HFF-Myc (cell line): ENCODE results near the gene RNF126.
A peak's percentile ranks its signal among the peaks of the same experiment; 100 is the strongest.
"Not testable (repeated sequence)": the region's sequence is repeated elsewhere in the genome, so short reads cannot be mapped to it uniquely, and the experiment has no call there.

ENCODE experiments used
- DNase-seq: peaks from one replicate; pipeline ENCODE4 v3.0.0-alpha.2; 2011; ENCODE audit warnings: low read depth; ENCODE audit errors: extremely low read depth
- H3K4me3 ChIP-seq: replicated peaks from 2 replicates; pipeline ENCODE4 v1.5.1; 2011; ENCODE audit warnings: low read depth, mild to moderate bottlenecking, control low read depth, low read length
- TF ChIP-seq, protein P1 (sequence below): IDR thresholded peaks from 2 replicates; pipeline ENCODE4 v1.5.1; 2012; ENCODE audit warnings: mild to moderate bottlenecking, low read depth, low read length, control low read depth; ENCODE audit errors: missing control alignments

Gene RNF126

DNA sequence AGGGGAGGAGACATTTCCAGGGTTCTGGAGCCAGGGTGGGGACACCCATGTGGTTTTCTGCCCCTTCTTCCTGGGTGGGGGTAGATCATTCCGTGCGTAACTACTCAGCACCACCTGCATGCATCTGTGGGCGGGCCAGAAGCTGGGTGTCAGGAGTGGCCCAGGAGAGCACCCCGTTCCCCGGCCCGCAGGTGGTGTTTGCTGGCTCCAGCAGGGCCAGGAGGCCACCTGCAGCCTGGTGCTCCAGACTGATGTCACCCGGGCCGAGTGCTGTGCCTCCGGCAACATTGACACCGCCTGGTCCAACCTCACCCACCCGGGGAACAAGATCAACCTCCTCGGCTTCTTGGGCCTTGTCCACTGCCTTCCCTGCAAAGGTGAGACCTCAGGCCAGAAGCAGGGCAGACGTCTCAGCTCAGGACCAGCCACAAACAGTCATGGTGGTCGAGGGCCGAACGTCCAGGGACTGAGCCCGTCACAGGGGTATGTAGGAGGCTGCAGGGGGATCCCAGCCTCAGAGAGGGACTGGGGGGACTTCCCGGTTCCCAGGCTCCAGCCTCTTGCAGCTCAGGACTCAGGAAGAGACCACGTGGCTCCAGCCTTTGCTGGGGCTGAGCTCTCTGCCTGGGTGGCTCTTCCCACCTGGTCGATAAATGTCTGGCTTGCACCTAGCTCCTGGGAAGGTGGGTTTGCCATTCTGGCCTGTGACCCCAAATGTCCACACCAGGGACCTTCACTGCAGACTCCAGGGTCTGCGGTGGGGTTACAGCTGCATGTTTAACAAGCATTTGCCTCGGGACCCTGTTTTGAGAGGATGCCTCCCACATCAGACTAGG is 14.8 kb upstream of the RNF126 start:
- DNase-seq, result no peak
- TF ChIP-seq, protein P1, sequence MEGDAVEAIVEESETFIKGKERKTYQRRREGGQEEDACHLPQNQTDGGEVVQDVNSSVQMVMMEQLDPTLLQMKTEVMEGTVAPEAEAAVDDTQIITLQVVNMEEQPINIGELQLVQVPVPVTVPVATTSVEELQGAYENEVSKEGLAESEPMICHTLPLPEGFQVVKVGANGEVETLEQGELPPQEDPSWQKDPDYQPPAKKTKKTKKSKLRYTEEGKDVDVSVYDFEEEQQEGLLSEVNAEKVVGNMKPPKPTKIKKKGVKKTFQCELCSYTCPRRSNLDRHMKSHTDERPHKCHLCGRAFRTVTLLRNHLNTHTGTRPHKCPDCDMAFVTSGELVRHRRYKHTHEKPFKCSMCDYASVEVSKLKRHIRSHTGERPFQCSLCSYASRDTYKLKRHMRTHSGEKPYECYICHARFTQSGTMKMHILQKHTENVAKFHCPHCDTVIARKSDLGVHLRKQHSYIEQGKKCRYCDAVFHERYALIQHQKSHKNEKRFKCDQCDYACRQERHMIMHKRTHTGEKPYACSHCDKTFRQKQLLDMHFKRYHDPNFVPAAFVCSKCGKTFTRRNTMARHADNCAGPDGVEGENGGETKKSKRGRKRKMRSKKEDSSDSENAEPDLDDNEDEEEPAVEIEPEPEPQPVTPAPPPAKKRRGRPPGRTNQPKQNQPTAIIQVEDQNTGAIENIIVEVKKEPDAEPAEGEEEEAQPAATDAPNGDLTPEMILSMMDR, result no peak

DNA sequence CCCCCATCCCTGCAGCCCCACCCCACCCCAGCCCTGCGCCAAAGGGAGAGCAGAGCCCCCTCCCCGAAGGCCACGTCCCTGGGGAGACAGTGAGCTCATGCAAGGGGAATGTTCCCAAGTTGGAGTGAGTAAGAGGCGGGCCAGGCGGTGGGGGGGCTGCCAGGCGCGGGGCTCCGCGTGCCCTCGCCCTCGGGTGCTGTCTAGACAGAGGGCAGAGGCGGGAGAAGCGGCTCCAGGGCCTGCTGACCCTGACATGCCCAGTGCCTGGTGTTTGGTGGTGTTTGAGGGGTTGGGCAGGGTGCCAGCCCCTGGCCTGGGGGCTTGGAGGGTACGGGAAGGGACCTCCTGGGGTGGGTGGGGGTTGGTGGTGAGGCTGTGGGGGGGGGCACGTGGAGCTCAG is 14.2 kb upstream of the RNF126 start:
- DNase-seq, result no peak
- peak overlapping the region; percentile 51 for H3K4me3 ChIP-seq
- TF ChIP-seq, protein P1, result no peak

More for the DNA sequence above, 14.8 kb upstream of the RNF126 start:
- peak overlapping the region; percentile 33 for H3K4me3 ChIP-seq

DNA sequence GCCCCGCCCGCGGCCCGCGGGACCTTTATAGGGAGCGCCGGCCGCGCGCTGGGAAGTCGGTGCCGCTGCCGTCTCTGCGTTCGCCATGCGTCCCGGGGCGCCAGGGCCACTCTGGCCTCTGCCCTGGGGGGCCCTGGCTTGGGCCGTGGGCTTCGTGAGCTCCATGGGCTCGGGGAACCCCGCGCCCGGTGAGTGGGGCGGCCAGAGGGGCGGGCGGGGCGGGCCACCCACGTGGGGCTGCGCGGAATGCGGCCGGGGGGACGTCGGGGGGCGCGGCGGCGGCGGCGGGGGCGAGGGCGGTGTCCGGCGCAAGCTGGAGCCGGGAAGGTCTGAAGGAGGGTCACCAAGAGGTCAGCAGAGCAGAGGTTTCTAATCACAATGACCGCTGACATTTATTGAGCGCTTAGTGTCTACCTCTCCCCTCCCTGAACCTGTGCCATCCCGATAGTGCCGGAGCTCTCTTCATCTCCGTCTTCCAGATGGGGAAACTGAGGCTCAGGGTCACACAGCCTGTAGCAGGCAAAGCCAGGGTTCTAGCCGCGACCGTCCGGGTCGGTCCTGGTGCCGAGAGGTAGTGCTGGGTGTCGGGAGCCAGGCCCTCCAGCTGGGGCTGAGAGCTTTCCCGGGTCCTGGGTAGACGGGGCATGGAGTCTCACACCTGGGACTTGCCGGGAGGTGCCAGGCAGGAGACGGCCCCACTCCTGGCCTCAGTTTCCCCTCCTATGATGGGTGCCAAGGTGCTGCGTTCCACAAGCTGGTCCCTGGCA is 13.5 kb upstream of the RNF126 start, which contains the start of gene FSTL3:
Gene FSTL3 (plus strand): TSS at position 54 of the 767 bp plus-strand sequence. CDS start 32 bp downstream, at position 86.
- TF ChIP-seq, protein P1, result no peak
- no peak for DNase-seq
- H3K4me3 ChIP-seq, result peak within 1 kb of the TSS; percentile 51

DNA sequence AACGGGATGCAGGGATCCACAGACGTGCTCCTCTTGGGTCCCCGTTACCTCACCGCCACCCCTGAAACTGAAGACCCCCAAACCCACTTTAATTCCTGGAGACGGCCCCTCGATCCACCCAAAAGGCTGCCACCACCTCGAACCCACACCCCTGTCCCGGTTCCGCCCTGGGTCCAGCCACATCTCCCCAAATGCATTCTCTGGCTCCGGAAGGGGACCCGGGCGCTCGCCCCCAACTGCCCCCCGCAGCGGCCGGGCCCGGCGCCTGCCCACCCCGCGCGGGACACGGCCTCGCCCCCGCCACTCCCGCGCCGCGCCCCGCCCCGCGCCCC is 13.0 kb upstream of the RNF126 start:
- no peak for DNase-seq
- TF ChIP-seq, protein P1, result no peak
- no peak overlapping the region for H3K4me3 ChIP-seq

DNA sequence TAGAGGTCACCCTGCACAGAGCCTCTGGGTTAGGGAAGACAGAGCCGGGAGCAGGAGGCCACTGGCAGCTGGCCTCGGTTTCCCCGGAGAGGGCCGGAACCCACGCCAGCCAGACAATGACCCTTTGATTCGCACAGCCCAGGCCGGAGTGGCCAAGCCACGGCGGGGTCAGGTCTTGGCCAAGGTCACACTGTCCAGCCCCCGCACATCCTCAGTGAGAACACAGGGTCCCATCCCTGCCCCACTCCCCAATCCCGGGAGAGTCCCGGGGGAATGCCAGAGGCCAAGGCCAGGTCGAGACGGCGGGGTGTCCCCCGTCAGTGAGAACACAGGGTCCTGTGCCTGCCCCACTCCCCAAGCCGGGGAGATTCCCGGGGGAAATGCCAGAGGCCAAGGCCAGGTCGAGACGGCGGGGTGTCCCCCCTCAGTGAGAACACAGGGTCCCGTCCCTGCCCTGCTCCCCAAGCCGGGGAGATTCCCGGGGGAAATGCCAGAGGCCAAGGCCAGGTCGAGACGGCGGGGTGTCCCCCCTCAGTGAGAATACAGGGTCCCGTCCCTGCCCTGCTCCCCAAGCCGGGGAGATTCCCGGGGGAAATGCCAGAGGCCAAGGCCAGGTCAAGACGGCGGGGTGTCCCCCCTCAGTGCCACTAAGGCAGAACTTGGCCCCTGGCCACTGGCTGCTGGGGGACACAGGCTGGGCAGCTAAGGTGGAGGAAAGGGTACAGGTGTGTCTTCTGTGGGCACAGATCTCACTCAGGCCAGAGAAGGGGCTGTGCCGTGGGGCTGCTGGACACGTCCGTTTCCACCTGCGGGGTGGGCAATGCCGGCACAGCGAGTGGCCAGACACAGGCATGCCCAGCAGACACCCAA is 11.5 kb upstream of the RNF126 start:
- no peak for DNase-seq
- TF ChIP-seq, protein P1, result no peak
- no peak overlapping the region for H3K4me3 ChIP-seq

DNA sequence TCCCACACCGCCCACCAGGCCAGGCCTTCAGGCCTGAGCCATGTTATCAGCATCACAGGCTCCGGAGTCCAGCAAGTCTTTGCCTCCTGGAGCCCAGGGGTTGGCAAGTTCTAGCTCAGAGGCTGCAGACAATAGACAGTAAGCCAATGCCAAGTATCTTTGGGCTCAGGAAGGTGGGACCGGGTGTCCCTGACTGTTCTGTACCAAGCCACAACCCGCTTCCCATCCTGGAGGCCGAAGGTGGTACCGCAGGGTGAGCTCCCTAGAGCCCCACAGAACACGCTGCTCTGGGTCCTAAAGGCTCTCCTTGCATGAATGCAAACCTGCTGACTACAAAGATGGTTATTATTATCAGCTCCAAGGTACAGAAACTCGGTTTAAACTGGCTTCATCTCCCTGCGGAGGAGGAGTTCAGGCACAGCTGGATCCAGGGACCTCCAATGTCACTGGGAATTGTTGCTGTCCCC is 7.6 kb upstream of the RNF126 start:
- TF ChIP-seq, protein P1, result no peak
- no peak for DNase-seq
- no peak overlapping the region for H3K4me3 ChIP-seq

DNA sequence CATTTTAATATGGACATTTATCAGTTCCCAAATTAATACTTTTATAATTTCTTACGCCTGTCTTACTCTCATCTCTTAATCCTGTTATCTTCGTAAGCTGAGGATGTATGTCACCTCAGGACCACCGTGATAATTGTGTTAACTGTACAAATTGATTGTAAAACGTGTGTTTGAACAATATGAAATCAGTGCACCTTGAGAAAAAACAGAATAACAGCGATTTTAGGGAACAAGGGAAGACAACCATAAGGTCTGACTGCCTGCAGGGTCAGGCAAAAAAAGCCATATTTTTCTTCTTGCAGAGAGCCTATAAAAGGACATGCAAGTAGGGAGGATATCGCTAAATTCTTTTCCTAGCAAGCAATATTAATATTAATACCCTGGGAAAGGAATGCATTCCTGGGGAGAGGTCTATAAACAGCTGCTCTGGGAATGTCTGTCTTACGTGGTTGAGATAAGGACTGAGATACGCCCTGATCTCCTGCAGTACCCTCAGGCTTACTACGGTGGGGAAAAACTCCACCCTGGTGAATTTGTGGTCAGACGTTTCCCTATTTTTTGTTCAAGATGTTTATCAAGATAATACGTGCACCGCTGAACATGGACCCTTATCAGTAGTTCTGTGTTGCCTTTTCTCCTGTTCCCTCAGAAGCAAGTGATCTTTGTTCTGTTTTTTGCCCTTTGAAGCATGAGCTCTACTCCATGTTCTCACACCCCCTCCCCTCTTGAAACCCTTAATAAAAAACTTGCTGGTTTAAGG is 5.8 kb upstream of the RNF126 start:
- DNase-seq, H3K4me3 ChIP-seq: not testable (repeated sequence)

DNA sequence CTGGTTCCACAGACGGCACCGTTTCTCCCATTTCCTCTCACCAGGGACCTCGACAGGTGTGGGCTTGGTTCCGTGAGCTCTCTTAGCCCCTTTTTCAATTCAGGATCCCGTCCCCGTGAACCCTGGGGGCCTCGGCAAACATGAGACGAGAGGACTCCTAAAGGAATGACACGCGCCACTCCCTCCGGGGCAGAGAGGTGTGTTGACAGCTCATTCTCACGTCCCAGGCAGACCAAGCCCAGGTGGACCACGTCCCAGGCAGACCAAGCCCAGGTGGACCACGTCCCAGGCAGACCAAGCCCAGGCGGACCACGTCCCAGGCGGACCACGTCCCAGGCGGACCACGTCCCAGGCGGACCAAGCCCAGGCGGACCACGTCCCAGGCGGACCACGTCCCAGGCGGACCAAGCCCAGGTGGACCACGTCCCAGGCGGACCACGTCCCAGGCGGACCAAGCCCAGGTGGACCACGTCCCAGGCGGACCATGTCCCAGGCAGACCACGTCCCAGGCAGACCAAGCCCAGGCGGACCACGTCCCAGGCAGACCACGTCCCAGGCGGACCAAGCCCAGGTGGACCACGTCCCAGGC is 4.1 kb upstream of the RNF126 start:
- not testable (repeated sequence) for H3K4me3 ChIP-seq, DNase-seq
